Colonic mucosa (tissue), 4 donors: ENCODE data around the gene RASGRF1. TPM values are rescaled to one million over a fixed set of nuclear protein-coding genes. Genes with fewer than 3 reads are reported as not detected.

Experiments
- DNase-seq: peaks from one replicate; pipeline ENCODE4 v3.0.0-alpha.2; 2020
- H3K27ac ChIP-seq: fragments of 200-600 bp; one replicate; pipeline ENCODE4 v1.8.0; 2021
- H3K27me3 ChIP-seq: fragments of 200-600 bp; one replicate; pipeline ENCODE4 v1.8.0; 2021
- H3K36me3 ChIP-seq: fragments of 200-600 bp; one replicate; pipeline ENCODE4 v1.8.0; 2021
- H3K4me1 ChIP-seq: fragments of 200-600 bp; one replicate; pipeline ENCODE4 v1.8.0; 2021; ENCODE audit warnings: mild to moderate bottlenecking
- H3K4me3 ChIP-seq: fragments of 200-600 bp; one replicate; pipeline ENCODE4 v1.8.0; 2021
- H3K9ac ChIP-seq, 2 donors: one replicate each; pipeline ENCODE4 v1.7.0; 2013; ENCODE audit warnings: control low read depth in 2 of 2, low read depth in 2 of 2, low read length in 2 of 2
- H3K9me3 ChIP-seq: fragments of 200-600 bp; one replicate; pipeline ENCODE4 v1.8.0; 2021
- CTCF ChIP-seq: fragments of 200-600 bp; IDR thresholded peaks from one replicate; pipeline ENCODE4 v1.8.0; 2022; ENCODE audit warnings: antibody characterized with exemption, mild to moderate bottlenecking
- intact Hi-C: fragments of 100-400 bp; cut with DNase I; formaldehyde crosslinking; loops from one replicate; pipeline ENCODE4 v1.14.1; 2022
- total RNA-seq, 2 donors: library from RNA; stranded (reverse); fragmentation: NEBNext Ultra II Directional in 1 of 2; extraction: Animal tissue kit (Norgen Biotek cat#: 25700) in 1 of 2; gene quantifications; one replicate each; pipeline ENCODE4 v1.2.1, GENCODE V29; 2021
- donor health status: healthy.
- donor health status: DM: no; HTN: no; CAD: no.
- donor health status: DM: no; HTN: no; CAD: no.

RASGRF1 gene
- total RNA-seq, 2 donors from 2014 or later, result 0.15 to 0.56 TPM

- H3K9me3 ChIP-seq, result no peaks in the 10 kb centered on the region
- TF ChIP-seq CTCF, result no peak
- H3K4me3 ChIP-seq, result no peak overlapping the region
- no peak overlapping the region for H3K27ac ChIP-seq
- intact Hi-C loops, result no loop called here
- no peaks in the 10 kb centered on the region for H3K36me3 ChIP-seq
- H3K9ac ChIP-seq, result no peak overlapping the region
- DNase-seq, result no peak
- H3K27me3 ChIP-seq, result no peaks in the 10 kb centered on the region
- H3K4me1 ChIP-seq, result no peaks in the 10 kb centered on the region
These were observed 144.1 kb downstream of the RASGRF1 start for GRCh38 chr15:78946493-78946892.

GRCh38 chr15:78944669-78945407 is 145.7 kb downstream of the RASGRF1 start, which contains the start of gene CTSH:
CTSH (minus strand) TSS chr15:78945046; CDS start chr15:78944981, 65 bp downstream.
- Histone ChIP-seq H3K36me3 (no peaks in the 10 kb centered on the region), H3K9me3 (no peaks in the 10 kb centered on the region), H3K9ac (peak within 1 kb of the TSS; percentile 52 to 77), H3K4me1 (no peaks in the 10 kb centered on the region), H3K27me3 (no peaks in the 10 kb centered on the region), H3K27ac (peak within 1 kb of the TSS; percentile 40), H3K4me3 (peak within 1 kb of the TSS; percentile 71)
- peak; percentile 92 for DNase-seq
- intact Hi-C loops, result no loop called here
- TF ChIP-seq CTCF, result no peak

- Histone ChIP-seq H3K9ac (peak overlapping the region; percentile 52 to 77), H3K27ac (peak overlapping the region; percentile 40), H3K9me3 (no peaks in the 10 kb centered on the region), H3K4me1 (no peaks in the 10 kb centered on the region), H3K36me3 (no peaks in the 10 kb centered on the region), H3K4me3 (peak overlapping the region; percentile 71), H3K27me3 (no peaks in the 10 kb centered on the region)
- no peak for TF ChIP-seq CTCF
- DNase-seq, result no peak
- intact Hi-C loops, result no loop called here
These were observed 146.4 kb downstream of the RASGRF1 start for GRCh38 chr15:78944202-78944625.

- no peaks in the 10 kb centered on the region for H3K4me1 ChIP-seq
- TF ChIP-seq CTCF, result no peak
- no peaks in the 10 kb centered on the region for H3K36me3 ChIP-seq
- H3K27ac ChIP-seq, result no peak overlapping the region
- intact Hi-C loops, result no loop called here
- no peaks in the 10 kb centered on the region for H3K9me3 ChIP-seq
- DNase-seq, result no peak
- H3K4me3 ChIP-seq, result peak overlapping the region; percentile 71
- peak overlapping the region; percentile 52 to 77 for H3K9ac ChIP-seq
- H3K27me3 ChIP-seq, result no peaks in the 10 kb centered on the region
These were observed 146.9 kb downstream of the RASGRF1 start for GRCh38 chr15:78943692-78944091.

- intact Hi-C loops, result no loop called here
- DNase-seq, result no peak
- Histone ChIP-seq H3K4me3 (no peak overlapping the region), H3K27ac (no peak overlapping the region), H3K27me3 (no peaks in the 10 kb centered on the region), H3K36me3 (no peaks in the 10 kb centered on the region), H3K9ac (no peak overlapping the region), H3K9me3 (no peaks in the 10 kb centered on the region), H3K4me1 (no peaks in the 10 kb centered on the region)
- TF ChIP-seq CTCF, result no peak
These were observed 147.8 kb downstream of the RASGRF1 start for GRCh38 chr15:78942741-78943140.
